HEK293 (cell line): Measurements from ENCODE around the gene NANS.

Experiments
- CTCF ChIA-PET: fragments of 350-600 bp; formaldehyde crosslinking; extraction: SDS; loops from one replicate; lab custom pipeline; 2021; ENCODE audit warnings: antibody characterized with exemption; lab: Yijun Ruan, JAX
- POLR2A ChIA-PET: fragments of 300-600 bp; formaldehyde crosslinking; extraction: SDS; loops from one replicate; lab custom pipeline; 2020; ENCODE audit warnings: antibody characterized with exemption, inconsistent platforms; lab: Yijun Ruan, JAX
- H3K27ac ChIP-seq: fragments of 200-500 bp; sonication (Bioruptor generic); 2 replicates; pipeline ENCODE4 v1.5.1; 2014; ENCODE audit warnings: low read depth, low read length, control low read depth, inconsistent platforms; ENCODE audit errors: extremely low read depth
- H3K36me3 ChIP-seq, 2 experiments: fragments of 200-500 bp in 1 of 2; sonication (Bioruptor generic) in 1 of 2; 1 replicate in 1 of 2; 2 replicates in 1 of 2; pipeline ENCODE4 v1.5.1; 2014 to 2017; ENCODE audit warnings: inconsistent platforms in 2 of 2, low read length in 2 of 2; ENCODE audit not compliant: control insufficient read depth in 2 of 2, insufficient read depth in 1 of 2
- H3K4me1 ChIP-seq: fragments of 200-500 bp; sonication (Bioruptor generic); 2 replicates; pipeline ENCODE4 v1.5.1; 2014; ENCODE audit warnings: mild to moderate bottlenecking, low read length, inconsistent platforms; ENCODE audit not compliant: control insufficient read depth, insufficient read depth
- H3K4me3 ChIP-seq: 2 replicates; pipeline ENCODE4 v1.5.1; 2011; ENCODE audit warnings: low read depth, mild to moderate bottlenecking, control low read depth, low read length, moderate library complexity
- H3K9me3 ChIP-seq: fragments of 200-500 bp; sonication (Bioruptor generic); 2 replicates; pipeline ENCODE4 v1.5.1; 2014; ENCODE audit warnings: low read depth, low read length, inconsistent platforms; ENCODE audit not compliant: control insufficient read depth, insufficient read depth
- BCL11A ChIP-seq: fragments of 450-650 bp; formaldehyde crosslinking; IDR thresholded peaks from 2 replicates; pipeline ENCODE4 v1.5.1; 2016; ENCODE audit warnings: low read depth, missing biosample characterization, missing genetic modification characterization
- KLF9 ChIP-seq: fragments of 450-650 bp; formaldehyde crosslinking; IDR thresholded peaks from 2 replicates; pipeline ENCODE4 v1.5.1; 2016; ENCODE audit warnings: missing biosample characterization, missing genetic modification characterization, low read depth
- ZNF140 ChIP-seq: fragments of 450-650 bp; formaldehyde crosslinking; IDR thresholded peaks from 2 replicates; pipeline ENCODE4 v1.5.1; 2016; ENCODE audit warnings: missing biosample characterization, missing genetic modification characterization
- ZNF169 ChIP-seq: fragments of 450-650 bp; formaldehyde crosslinking; IDR thresholded peaks from 2 replicates; pipeline ENCODE4 v1.5.1; 2016; ENCODE audit warnings: missing biosample characterization, missing genetic modification characterization
- ZNF202 ChIP-seq: fragments of 450-650 bp; formaldehyde crosslinking; IDR thresholded peaks from 2 replicates; pipeline ENCODE4 v1.5.1; 2016; ENCODE audit warnings: missing biosample characterization, missing genetic modification characterization, borderline replicate concordance
- ZNF214 ChIP-seq: fragments of 450-650 bp; formaldehyde crosslinking; IDR thresholded peaks from 2 replicates; pipeline ENCODE4 v1.5.1; 2017; ENCODE audit warnings: missing biosample characterization, mild to moderate bottlenecking, missing genetic modification characterization, borderline replicate concordance
- ZNF416 ChIP-seq: fragments of 450-650 bp; formaldehyde crosslinking; IDR thresholded peaks from 2 replicates; pipeline ENCODE4 v1.5.1; 2016; ENCODE audit warnings: missing biosample characterization, missing genetic modification characterization
- ZNF530 ChIP-seq: fragments of 450-650 bp; formaldehyde crosslinking; IDR thresholded peaks from 2 replicates; pipeline ENCODE4 v1.5.1; 2016; ENCODE audit warnings: low read depth, missing biosample characterization, missing genetic modification characterization
- ZNF561 ChIP-seq: fragments of 450-650 bp; IDR thresholded peaks from 2 replicates; pipeline ENCODE4 v1.5.1; 2018; ENCODE audit warnings: missing biosample characterization, missing genetic modification characterization, borderline replicate concordance
- ZNF670 ChIP-seq: fragments of 450-650 bp; formaldehyde crosslinking; IDR thresholded peaks from 2 replicates; pipeline ENCODE4 v1.5.1; 2016; ENCODE audit warnings: missing biosample characterization, missing genetic modification characterization, low read depth
- ZNF791 ChIP-seq: fragments of 450-650 bp; formaldehyde crosslinking; IDR thresholded peaks from 2 replicates; pipeline ENCODE4 v1.5.1; 2016; ENCODE audit warnings: missing biosample characterization, missing genetic modification characterization
- ZSCAN23 ChIP-seq: fragments of 450-650 bp; formaldehyde crosslinking; IDR thresholded peaks from 2 replicates; pipeline ENCODE4 v1.5.1; 2016; ENCODE audit warnings: missing biosample characterization, missing genetic modification characterization
- ZXDB ChIP-seq: fragments of 450-650 bp; formaldehyde crosslinking; IDR thresholded peaks from 2 replicates; pipeline ENCODE4 v1.5.1; 2016; ENCODE audit warnings: missing biosample characterization, missing genetic modification characterization
- TF ChIP-seq, protein P1 (sequence below): fragments of 450-650 bp; formaldehyde crosslinking; IDR thresholded peaks from 2 replicates; pipeline ENCODE4 v1.5.1; 2016; ENCODE audit warnings: missing biosample characterization, missing genetic modification characterization
- TF ChIP-seq, protein P2 (sequence below): IDR thresholded peaks from 2 replicates; pipeline ENCODE4 v1.6.1; 2011; ENCODE audit warnings: mild to moderate bottlenecking, low read depth, low read length, borderline replicate concordance
- TF ChIP-seq, protein P3 (sequence below): fragments of 450-650 bp; formaldehyde crosslinking; IDR thresholded peaks from 2 replicates; pipeline ENCODE4 v1.5.1; 2016; ENCODE audit warnings: missing biosample characterization, missing genetic modification characterization
- TF ChIP-seq, protein P4 (sequence below): fragments of 450-650 bp; formaldehyde crosslinking; optimal IDR thresholded peaks from 2 replicates; pipeline ENCODE3; 2016; ENCODE audit warnings: missing biosample characterization, mild to moderate bottlenecking, missing genetic modification characterization
- TF ChIP-seq, protein P5 (sequence below): fragments of 450-650 bp; formaldehyde crosslinking; IDR thresholded peaks from 2 replicates; pipeline ENCODE4 v1.5.1; 2016; ENCODE audit warnings: missing biosample characterization, missing genetic modification characterization, low read depth
- TF ChIP-seq, protein P6 (sequence below): fragments of 450-650 bp; formaldehyde crosslinking; IDR thresholded peaks from 2 replicates; pipeline ENCODE4 v1.5.1; 2016; ENCODE audit warnings: missing biosample characterization, missing genetic modification characterization
- TF ChIP-seq, protein P7 (sequence below): fragments of 450-650 bp; formaldehyde crosslinking; IDR thresholded peaks from 2 replicates; pipeline ENCODE4 v1.5.1; 2016; ENCODE audit warnings: missing biosample characterization, missing genetic modification characterization

The NANS gene

DNA sequence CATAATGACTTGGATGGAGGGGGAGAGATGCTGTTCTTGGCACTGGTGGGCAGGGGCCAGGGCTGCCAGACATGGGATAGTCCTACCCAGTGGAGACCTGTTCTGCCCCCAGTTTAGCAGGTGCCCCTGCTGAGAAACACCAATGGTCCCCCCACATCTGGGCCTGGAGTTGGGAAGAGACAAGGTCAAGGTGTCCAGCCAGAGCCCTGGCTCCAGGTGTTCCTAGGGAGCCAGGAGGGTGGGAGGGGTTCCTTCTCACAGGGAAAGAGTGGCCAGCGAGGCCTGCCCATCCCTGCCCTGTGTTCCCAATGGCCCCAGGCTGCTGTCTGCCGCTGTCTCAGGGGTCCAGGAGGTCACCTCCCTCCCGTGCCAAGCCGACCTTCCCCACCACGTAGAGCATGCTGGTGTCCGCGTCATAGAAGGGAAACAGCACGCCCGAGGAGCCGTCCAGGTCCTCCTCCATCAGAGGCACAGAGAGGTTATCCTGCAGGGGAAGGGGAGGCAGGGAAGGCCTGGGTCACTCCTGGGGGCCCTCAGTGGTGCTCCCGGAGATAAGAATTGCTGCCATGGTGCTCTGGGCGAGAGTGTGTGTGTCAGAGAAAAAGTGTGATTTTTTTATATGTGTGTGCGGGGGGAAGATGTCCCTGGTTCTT, 74.2 kb downstream of the NANS start:
- ChIA-PET POLR2A (no interaction called here), CTCF (interaction anchor here (0.6 kb wide), 1 partner anchor 715 kb away, joined by 3 read pairs; no protein-coding TSS in a partner anchor)
- Histone ChIP-seq H3K36me3 (peaks cover 0 to 11% of the 10 kb centered on the region in 2 experiments; a peak in 1 of 3 replicates), H3K4me1 (no peaks in the 10 kb centered on the region), H3K4me3 (no peak overlapping the region), H3K27ac (no peak overlapping the region), H3K9me3 (no peaks in the 10 kb centered on the region)
- TF ChIP-seq ZNF169 (tag by site-specific recombination) (no peak), ZNF416 (tag by site-specific recombination) (no peak), ZNF561 (tag by site-specific recombination) (no peak), ZXDB (tag by site-specific recombination) (no peak)
- TF ChIP-seq, protein P1, sequence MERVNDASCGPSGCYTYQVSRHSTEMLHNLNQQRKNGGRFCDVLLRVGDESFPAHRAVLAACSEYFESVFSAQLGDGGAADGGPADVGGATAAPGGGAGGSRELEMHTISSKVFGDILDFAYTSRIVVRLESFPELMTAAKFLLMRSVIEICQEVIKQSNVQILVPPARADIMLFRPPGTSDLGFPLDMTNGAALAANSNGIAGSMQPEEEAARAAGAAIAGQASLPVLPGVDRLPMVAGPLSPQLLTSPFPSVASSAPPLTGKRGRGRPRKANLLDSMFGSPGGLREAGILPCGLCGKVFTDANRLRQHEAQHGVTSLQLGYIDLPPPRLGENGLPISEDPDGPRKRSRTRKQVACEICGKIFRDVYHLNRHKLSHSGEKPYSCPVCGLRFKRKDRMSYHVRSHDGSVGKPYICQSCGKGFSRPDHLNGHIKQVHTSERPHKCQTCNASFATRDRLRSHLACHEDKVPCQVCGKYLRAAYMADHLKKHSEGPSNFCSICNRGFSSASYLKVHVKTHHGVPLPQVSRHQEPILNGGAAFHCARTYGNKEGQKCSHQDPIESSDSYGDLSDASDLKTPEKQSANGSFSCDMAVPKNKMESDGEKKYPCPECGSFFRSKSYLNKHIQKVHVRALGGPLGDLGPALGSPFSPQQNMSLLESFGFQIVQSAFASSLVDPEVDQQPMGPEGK (tag by site-specific recombination): no peak

DNA sequence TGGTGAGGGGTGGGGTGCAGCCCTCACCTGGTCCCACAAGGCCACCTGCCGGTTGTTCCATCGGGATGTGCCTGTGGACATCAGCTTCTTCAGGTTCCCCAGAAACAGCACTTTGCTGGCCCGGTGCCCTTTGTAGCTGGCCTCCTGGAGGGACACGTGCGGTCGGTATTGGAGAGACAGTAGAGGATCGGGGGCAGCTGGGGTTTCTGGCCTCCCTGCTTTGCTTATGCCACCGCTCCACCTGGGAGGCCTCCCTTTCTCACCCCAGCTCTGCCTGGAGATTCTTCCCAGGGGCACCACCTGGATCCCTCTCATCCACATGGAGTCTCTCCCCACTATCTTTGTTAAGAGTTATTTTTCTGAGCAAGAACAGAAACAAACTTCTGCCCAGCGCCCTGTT, 75.6 kb downstream of the NANS start:
- H3K4me3 ChIP-seq: no peak overlapping the region
- H3K4me1 ChIP-seq: no peaks in the 10 kb centered on the region
- H3K9me3 ChIP-seq: no peaks in the 10 kb centered on the region
- ChIA-PET CTCF (no interaction called here), POLR2A (no interaction called here)
- peaks cover 0 to 7% of the 10 kb centered on the region in 2 experiments; a peak in 1 of 3 replicates for H3K36me3 ChIP-seq
- TF ChIP-seq ZNF214 (tag by site-specific recombination): no peak
- TF ChIP-seq, protein P2, sequence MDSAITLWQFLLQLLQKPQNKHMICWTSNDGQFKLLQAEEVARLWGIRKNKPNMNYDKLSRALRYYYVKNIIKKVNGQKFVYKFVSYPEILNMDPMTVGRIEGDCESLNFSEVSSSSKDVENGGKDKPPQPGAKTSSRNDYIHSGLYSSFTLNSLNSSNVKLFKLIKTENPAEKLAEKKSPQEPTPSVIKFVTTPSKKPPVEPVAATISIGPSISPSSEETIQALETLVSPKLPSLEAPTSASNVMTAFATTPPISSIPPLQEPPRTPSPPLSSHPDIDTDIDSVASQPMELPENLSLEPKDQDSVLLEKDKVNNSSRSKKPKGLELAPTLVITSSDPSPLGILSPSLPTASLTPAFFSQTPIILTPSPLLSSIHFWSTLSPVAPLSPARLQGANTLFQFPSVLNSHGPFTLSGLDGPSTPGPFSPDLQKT: no peak
- no peak for TF ChIP-seq ZNF140 (tag by site-specific recombination)
- no peak for TF ChIP-seq BCL11A
- TF ChIP-seq, protein P3, sequence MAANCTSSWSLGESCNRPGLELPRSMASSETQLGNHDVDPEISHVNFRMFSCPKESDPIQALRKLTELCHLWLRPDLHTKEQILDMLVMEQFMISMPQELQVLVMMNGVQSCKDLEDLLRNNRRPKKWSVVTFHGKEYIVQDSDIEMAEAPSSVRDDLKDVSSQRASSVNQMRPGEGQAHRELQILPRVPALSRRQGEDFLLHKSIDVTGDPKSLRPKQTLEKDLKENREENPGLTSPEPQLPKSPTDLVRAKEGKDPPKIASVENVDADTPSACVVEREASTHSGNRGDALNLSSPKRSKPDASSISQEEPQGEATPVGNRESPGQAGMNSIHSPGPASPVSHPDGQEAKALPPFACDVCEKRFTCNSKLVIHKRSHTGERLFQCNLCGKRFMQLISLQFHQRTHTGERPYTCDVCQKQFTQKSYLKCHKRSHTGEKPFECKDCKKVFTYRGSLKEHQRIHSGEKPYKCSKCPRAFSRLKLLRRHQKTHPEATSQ (tag by site-specific recombination): no peak
- TF ChIP-seq, protein P4, sequence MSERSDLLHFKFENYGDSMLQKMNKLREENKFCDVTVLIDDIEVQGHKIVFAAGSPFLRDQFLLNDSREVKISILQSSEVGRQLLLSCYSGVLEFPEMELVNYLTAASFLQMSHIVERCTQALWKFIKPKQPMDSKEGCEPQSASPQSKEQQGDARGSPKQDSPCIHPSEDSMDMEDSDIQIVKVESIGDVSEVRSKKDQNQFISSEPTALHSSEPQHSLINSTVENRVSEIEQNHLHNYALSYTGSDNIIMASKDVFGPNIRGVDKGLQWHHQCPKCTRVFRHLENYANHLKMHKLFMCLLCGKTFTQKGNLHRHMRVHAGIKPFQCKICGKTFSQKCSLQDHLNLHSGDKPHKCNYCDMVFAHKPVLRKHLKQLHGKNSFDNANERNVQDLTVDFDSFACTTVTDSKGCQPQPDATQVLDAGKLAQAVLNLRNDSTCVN (tag by site-specific recombination): no peak
- no peak for TF ChIP-seq ZNF670 (tag by site-specific recombination)
- TF ChIP-seq KLF9 (tag by site-specific recombination): no peak
- TF ChIP-seq, protein P5, sequence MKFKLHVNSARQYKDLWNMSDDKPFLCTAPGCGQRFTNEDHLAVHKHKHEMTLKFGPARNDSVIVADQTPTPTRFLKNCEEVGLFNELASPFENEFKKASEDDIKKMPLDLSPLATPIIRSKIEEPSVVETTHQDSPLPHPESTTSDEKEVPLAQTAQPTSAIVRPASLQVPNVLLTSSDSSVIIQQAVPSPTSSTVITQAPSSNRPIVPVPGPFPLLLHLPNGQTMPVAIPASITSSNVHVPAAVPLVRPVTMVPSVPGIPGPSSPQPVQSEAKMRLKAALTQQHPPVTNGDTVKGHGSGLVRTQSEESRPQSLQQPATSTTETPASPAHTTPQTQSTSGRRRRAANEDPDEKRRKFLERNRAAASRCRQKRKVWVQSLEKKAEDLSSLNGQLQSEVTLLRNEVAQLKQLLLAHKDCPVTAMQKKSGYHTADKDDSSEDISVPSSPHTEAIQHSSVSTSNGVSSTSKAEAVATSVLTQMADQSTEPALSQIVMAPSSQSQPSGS (tag by site-specific recombination): no peak
- TF ChIP-seq ZNF530 (tag by site-specific recombination): no peak
- TF ChIP-seq, protein P6, sequence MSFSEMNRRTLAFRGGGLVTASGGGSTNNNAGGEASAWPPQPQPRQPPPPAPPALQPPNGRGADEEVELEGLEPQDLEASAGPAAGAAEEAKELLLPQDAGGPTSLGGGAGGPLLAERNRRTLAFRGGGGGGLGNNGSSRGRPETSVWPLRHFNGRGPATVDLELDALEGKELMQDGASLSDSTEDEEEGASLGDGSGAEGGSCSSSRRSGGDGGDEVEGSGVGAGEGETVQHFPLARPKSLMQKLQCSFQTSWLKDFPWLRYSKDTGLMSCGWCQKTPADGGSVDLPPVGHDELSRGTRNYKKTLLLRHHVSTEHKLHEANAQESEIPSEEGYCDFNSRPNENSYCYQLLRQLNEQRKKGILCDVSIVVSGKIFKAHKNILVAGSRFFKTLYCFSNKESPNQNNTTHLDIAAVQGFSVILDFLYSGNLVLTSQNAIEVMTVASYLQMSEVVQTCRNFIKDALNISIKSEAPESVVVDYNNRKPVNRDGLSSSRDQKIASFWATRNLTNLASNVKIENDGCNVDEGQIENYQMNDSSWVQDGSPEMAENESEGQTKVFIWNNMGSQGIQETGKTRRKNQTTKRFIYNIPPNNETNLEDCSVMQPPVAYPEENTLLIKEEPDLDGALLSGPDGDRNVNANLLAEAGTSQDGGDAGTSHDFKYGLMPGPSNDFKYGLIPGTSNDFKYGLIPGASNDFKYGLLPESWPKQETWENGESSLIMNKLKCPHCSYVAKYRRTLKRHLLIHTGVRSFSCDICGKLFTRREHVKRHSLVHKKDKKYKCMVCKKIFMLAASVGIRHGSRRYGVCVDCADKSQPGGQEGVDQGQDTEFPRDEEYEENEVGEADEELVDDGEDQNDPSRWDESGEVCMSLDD (tag by site-specific recombination): no peak
- no peak for TF ChIP-seq ZNF202 (tag by site-specific recombination)
- TF ChIP-seq ZNF791 (tag by site-specific recombination): no peak
- no peak for TF ChIP-seq ZSCAN23 (tag by site-specific recombination)
- TF ChIP-seq, protein P7, sequence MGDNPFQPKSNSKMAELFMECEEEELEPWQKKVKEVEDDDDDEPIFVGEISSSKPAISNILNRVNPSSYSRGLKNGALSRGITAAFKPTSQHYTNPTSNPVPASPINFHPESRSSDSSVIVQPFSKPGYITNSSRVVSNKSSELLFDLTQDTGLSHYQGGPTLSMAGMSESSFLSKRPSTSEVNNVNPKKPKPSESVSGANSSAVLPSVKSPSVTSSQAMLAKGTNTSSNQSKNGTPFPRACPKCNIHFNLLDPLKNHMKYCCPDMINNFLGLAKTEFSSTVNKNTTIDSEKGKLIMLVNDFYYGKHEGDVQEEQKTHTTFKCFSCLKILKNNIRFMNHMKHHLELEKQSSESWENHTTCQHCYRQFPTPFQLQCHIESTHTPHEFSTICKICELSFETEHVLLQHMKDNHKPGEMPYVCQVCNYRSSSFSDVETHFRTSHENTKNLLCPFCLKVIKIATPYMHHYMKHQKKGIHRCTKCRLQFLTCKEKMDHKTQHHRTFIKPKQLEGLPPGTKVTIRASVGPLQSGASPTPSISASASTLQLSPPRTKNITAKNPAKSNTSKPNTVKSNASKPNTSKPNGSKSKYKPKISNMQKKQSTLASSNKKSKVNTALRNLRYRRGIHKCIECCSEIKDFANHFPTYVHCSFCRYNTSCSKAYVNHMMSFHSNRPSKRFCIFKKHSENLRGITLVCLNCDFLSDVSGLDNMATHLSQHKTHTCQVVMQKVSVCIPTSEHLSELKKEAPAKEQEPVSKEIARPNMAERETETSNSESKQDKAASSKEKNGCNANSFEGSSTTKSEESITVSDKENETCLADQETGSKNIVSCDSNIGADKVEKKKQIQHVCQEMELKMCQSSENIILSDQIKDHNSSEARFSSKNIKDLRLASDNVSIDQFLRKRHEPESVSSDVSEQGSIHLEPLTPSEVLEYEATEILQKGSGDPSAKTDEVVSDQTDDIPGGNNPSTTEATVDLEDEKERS: no peak
- no peak overlapping the region for H3K27ac ChIP-seq
